ENCODE data around the gene DCP2.

Gene DCP2

GRCh38 chr5:113026211-113026610, 49.6 kb downstream of the DCP2 start:
- TF ChIP-seq EZH2phosphoT487 (IDR thresholded peaks at IDR 0.05; ENCODE audit: borderline replicate concordance, low read length) = no peak
- TF ChIP-seq, protein P1, sequence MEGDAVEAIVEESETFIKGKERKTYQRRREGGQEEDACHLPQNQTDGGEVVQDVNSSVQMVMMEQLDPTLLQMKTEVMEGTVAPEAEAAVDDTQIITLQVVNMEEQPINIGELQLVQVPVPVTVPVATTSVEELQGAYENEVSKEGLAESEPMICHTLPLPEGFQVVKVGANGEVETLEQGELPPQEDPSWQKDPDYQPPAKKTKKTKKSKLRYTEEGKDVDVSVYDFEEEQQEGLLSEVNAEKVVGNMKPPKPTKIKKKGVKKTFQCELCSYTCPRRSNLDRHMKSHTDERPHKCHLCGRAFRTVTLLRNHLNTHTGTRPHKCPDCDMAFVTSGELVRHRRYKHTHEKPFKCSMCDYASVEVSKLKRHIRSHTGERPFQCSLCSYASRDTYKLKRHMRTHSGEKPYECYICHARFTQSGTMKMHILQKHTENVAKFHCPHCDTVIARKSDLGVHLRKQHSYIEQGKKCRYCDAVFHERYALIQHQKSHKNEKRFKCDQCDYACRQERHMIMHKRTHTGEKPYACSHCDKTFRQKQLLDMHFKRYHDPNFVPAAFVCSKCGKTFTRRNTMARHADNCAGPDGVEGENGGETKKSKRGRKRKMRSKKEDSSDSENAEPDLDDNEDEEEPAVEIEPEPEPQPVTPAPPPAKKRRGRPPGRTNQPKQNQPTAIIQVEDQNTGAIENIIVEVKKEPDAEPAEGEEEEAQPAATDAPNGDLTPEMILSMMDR (IDR thresholded peaks at IDR 0.05; ENCODE audit: low read depth, low read length, poor library complexity, severe bottlenecking) = no peak
- peaks cover 3% of the 10 kb centered on the region; the same call in 1 of the 2 replicates for H4K20me1 ChIP-seq (ENCODE audit: control insufficient read depth, insufficient read depth, low read depth, low read length)
- peaks cover 22% of the 10 kb centered on the region for H3K4me1 ChIP-seq (ENCODE audit: control insufficient read depth, low read length)
- no peaks in the 10 kb centered on the region for H3K79me2 ChIP-seq (ENCODE audit: control insufficient read depth, low read length)
- peaks cover 6% of the 10 kb centered on the region for H3F3A ChIP-seq (ENCODE audit: control insufficient read depth, insufficient read depth)
- no peak overlapping the region for H3K4me3 ChIP-seq (ENCODE audit: low read length)
- no peaks in the 10 kb centered on the region for H3K9me3 ChIP-seq (ENCODE audit: control insufficient read depth, insufficient read depth, low read length)
- H3K9me2 ChIP-seq (replicated peaks; ENCODE audit: control insufficient read depth, low read length) = no peaks in the 10 kb centered on the region
- H3K36me3 ChIP-seq (ENCODE audit: control insufficient read depth, low read length) = peaks cover 13% of the 10 kb centered on the region
- no peak overlapping the region for H3K4me2 ChIP-seq (ENCODE audit: low read length)
- no peaks in the 10 kb centered on the region for H3K27me3 ChIP-seq (ENCODE audit: control insufficient read depth, low read length)
- no peak overlapping the region for H3K27ac ChIP-seq (ENCODE audit: low read depth, low read length)

DNA sequence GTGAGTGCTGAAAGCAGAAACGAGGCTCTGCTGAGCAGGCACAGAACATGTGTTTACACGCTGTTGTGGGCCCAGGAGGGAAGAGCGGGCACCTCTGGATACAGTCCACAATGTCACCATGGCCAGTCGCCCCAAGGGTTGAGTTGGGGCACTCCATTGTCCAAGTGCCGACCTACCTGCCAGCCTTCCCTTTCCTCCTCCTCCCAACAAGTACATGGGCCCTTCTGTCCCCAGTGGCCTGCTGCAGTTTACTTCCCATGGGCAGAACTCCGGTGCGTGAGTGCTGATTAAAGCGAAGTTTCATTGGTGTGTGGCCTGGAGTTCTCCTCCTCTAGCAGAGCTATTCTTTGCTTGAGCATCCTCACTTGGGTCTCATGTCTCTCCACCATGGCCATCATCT, 50.4 kb downstream of the DCP2 start:
- no peak overlapping the region for H3K4me3 ChIP-seq (ENCODE audit: low read length)
- no peaks in the 10 kb centered on the region for H3K9me2 ChIP-seq (replicated peaks; ENCODE audit: control insufficient read depth, low read length)
- H3K4me2 ChIP-seq (ENCODE audit: low read length) = no peak overlapping the region
- peaks cover 13% of the 10 kb centered on the region for H3K36me3 ChIP-seq (ENCODE audit: control insufficient read depth, low read length)
- H3K27ac ChIP-seq (ENCODE audit: low read depth, low read length) = no peak overlapping the region
- no peaks in the 10 kb centered on the region for H3K79me2 ChIP-seq (ENCODE audit: control insufficient read depth, low read length)
- H3K4me1 ChIP-seq (ENCODE audit: control insufficient read depth, low read length) = peaks cover 14% of the 10 kb centered on the region
- no peaks in the 10 kb centered on the region for H3K27me3 ChIP-seq (ENCODE audit: control insufficient read depth, low read length)
- no peak for TF ChIP-seq EZH2phosphoT487 (IDR thresholded peaks at IDR 0.05; ENCODE audit: borderline replicate concordance, low read length)
- TF ChIP-seq, protein P1 (IDR thresholded peaks at IDR 0.05; ENCODE audit: low read depth, low read length, poor library complexity, severe bottlenecking) = no peak
- H4K20me1 ChIP-seq (ENCODE audit: control insufficient read depth, insufficient read depth, low read depth, low read length) = peaks cover 3% of the 10 kb centered on the region; the same call in 1 of the 2 replicates
- no peaks in the 10 kb centered on the region for H3K9me3 ChIP-seq (ENCODE audit: control insufficient read depth, insufficient read depth, low read length)
- peaks cover 5% of the 10 kb centered on the region for H3F3A ChIP-seq (ENCODE audit: control insufficient read depth, insufficient read depth)

DNA sequence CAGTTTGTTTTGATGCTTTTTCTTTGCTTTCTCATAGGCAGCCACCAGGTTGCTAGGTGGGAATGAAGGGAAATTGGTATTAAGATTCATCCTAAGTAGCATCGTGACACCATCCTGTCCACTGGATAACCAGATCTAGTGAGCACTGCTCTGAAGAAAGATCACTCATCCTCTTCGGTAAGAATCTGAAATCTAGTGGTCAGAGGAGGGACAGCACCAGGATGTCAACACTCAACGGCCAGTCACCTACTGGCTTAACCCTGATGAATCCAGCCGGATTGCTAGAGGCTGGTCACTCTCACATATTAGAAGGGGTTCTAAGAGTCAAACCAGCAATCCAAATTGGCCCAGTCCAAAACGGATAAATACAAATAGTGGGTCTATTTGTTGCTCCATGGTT, 50.8 kb downstream of the DCP2 start:
- TF ChIP-seq, protein P1 (IDR thresholded peaks at IDR 0.05; ENCODE audit: low read depth, low read length, poor library complexity, severe bottlenecking) = no peak
- no peak for TF ChIP-seq EZH2phosphoT487 (IDR thresholded peaks at IDR 0.05; ENCODE audit: borderline replicate concordance, low read length)
- Histone ChIP-seq H3F3A (ENCODE audit: control insufficient read depth, insufficient read depth) (peaks cover 1% of the 10 kb centered on the region), H3K27ac (ENCODE audit: low read depth, low read length) (no peak overlapping the region), H3K27me3 (ENCODE audit: control insufficient read depth, low read length) (no peaks in the 10 kb centered on the region), H4K20me1 (ENCODE audit: control insufficient read depth, insufficient read depth, low read depth, low read length) (peaks cover 3% of the 10 kb centered on the region; the same call in 1 of the 2 replicates), H3K79me2 (ENCODE audit: control insufficient read depth, low read length) (no peaks in the 10 kb centered on the region), H3K4me1 (ENCODE audit: control insufficient read depth, low read length) (peaks cover 10% of the 10 kb centered on the region), H3K4me3 (ENCODE audit: low read length) (no peak overlapping the region), H3K9me3 (ENCODE audit: control insufficient read depth, insufficient read depth, low read length) (no peaks in the 10 kb centered on the region), H3K9me2 (replicated peaks; ENCODE audit: control insufficient read depth, low read length) (no peaks in the 10 kb centered on the region), H3K4me2 (ENCODE audit: low read length) (no peak overlapping the region), H3K36me3 (ENCODE audit: control insufficient read depth, low read length) (peaks cover 10% of the 10 kb centered on the region)
